Right hindlimb (tissue), 1 donor: Measurements from ENCODE around the gene RBMX.
"Not testable (repeated sequence)": the region's sequence is repeated elsewhere in the genome, so short reads cannot be mapped to it uniquely, and the experiment has no call there.

Experiments used
- DNase-seq: peaks from one replicate; pipeline ENCODE4 v3.0.0-alpha.2; 2018

Gene RBMX

GRCh38 chrX:136874114-136874513 lies 6.4 kb downstream of the RBMX start:
- DNase-seq: not testable (repeated sequence)

- DNase-seq: not testable (repeated sequence)
Observed at GRCh38 chrX:136873210-136873609, 7.3 kb downstream of the RBMX start.

- no peak for DNase-seq
Observed at GRCh38 chrX:136872091-136872700, 8.3 kb downstream of the RBMX start.

- no peak for DNase-seq
Observed at GRCh38 chrX:136870064-136870463, 10.5 kb downstream of the RBMX start.

GRCh38 chrX:136868283-136869055 lies 12.1 kb downstream of the RBMX start:
- DNase-seq: no peak

GRCh38 chrX:136867518-136867917 lies 13.0 kb downstream of the RBMX start:
- no peak for DNase-seq

GRCh38 chrX:136867096-136867491 lies 13.4 kb downstream of the RBMX start:
- no peak for DNase-seq

GRCh38 chrX:136866337-136867095 lies 14.0 kb downstream of the RBMX start:
- DNase-seq: no peak

- DNase-seq: no peak
Observed at GRCh38 chrX:136865270-136866158, 15.0 kb downstream of the RBMX start.

- DNase-seq: no peak
Observed at GRCh38 chrX:136863826-136864225, 16.7 kb downstream of the RBMX start.

- no peak for DNase-seq
Observed at GRCh38 chrX:136862546-136862945, 18.0 kb downstream of the RBMX start.

GRCh38 chrX:136861877-136862276 lies 18.6 kb downstream of the RBMX start:
- DNase-seq: no peak

- DNase-seq: no peak
Observed at GRCh38 chrX:136858007-136858756, 22.3 kb downstream of the RBMX start.

- DNase-seq: no peak
Observed at GRCh38 chrX:136856551-136856950, 24.0 kb downstream of the RBMX start.

GRCh38 chrX:136856050-136856449 lies 24.5 kb downstream of the RBMX start:
- no peak for DNase-seq

- no peak for DNase-seq
Observed at GRCh38 chrX:136851526-136851925, 29.0 kb downstream of the RBMX start.

GRCh38 chrX:136850441-136851175 lies 29.9 kb downstream of the RBMX start:
- no peak for DNase-seq

GRCh38 chrX:136849395-136849794 lies 31.1 kb downstream of the RBMX start:
- DNase-seq: no peak

- DNase-seq: no peak
Observed at GRCh38 chrX:136847874-136848273, 32.7 kb downstream of the RBMX start.

GRCh38 chrX:136839196-136839595 lies 41.3 kb downstream of the RBMX start:
- DNase-seq: no peak

- DNase-seq: no peak
Observed at GRCh38 chrX:136835761-136836160, 44.8 kb downstream of the RBMX start.
